Liver (tissue), 3 donors: ENCODE data around the gene CREBBP.

Experiments
- EGR1 ChIP-seq, 2 donors: IDR thresholded peaks; 2 replicates each; pipeline ENCODE4 v1.6.1; 2016 to 2018; ENCODE audit warnings: antibody characterized with exemption in 2 of 2, low read depth in 2 of 2
- NR2F2 ChIP-seq: IDR thresholded peaks from 2 replicates; pipeline ENCODE4 v1.6.1; 2016; ENCODE audit warnings: antibody characterized with exemption
- YY1 ChIP-seq: IDR thresholded peaks from 2 replicates; pipeline ENCODE4 v1.6.1; 2016; ENCODE audit warnings: antibody characterized with exemption, mild to moderate bottlenecking
- TF ChIP-seq, protein P1 (sequence below): fragments of 150-350 bp; IDR thresholded peaks from 2 replicates; pipeline ENCODE4 v1.5.1; 2017; ENCODE audit warnings: improper control_type of control experiment, low read depth, low read length; ENCODE audit not compliant: missing input control
- TF ChIP-seq, protein P2 (sequence below): IDR thresholded peaks from 2 replicates; pipeline ENCODE4 v1.6.1; 2016; ENCODE audit warnings: antibody characterized with exemption
- TF ChIP-seq, protein P3 (sequence below): IDR thresholded peaks from 2 replicates; pipeline ENCODE4 v1.6.1; 2016; ENCODE audit warnings: antibody characterized with exemption, mild to moderate bottlenecking
- donor health status: healthy.
- donor health status: healthy.

DNA sequence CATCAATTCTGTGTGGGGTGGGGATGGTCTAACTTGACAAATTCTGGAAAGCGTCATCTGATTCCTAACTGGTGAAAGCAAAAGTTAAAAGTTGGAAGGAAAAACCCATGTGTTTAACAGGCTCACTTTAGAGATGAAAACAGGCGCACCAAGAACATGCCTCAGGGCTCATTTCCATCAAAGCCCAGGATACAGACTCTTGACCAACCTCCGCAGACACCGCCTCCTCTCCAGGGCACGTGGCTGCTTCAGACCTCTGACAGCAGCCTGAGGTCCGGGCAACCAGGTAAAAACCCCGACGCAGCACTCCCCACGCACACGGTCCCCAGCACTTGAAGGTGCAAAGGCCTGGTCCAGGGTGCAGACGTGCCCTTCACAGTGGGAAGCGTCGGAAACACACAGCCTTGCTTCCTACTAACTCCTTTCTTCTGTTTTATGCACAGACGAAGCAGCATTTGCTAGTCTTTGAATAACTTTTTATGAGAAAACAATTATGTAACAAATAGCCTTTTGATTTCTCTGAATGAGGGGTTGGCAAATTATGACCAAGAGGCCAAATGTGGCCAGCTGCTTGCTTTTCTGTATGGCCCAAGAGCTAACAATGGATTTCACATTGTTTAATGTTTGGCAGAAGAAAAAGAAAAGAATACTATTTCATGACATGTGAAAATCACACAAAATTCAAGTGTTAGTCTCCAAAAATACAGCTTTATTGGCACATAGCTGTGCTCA, 119.0 kb downstream of the CREBBP start:
- TF ChIP-seq, protein P1, sequence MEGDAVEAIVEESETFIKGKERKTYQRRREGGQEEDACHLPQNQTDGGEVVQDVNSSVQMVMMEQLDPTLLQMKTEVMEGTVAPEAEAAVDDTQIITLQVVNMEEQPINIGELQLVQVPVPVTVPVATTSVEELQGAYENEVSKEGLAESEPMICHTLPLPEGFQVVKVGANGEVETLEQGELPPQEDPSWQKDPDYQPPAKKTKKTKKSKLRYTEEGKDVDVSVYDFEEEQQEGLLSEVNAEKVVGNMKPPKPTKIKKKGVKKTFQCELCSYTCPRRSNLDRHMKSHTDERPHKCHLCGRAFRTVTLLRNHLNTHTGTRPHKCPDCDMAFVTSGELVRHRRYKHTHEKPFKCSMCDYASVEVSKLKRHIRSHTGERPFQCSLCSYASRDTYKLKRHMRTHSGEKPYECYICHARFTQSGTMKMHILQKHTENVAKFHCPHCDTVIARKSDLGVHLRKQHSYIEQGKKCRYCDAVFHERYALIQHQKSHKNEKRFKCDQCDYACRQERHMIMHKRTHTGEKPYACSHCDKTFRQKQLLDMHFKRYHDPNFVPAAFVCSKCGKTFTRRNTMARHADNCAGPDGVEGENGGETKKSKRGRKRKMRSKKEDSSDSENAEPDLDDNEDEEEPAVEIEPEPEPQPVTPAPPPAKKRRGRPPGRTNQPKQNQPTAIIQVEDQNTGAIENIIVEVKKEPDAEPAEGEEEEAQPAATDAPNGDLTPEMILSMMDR: no peak
- no peak for TF ChIP-seq YY1
- TF ChIP-seq, protein P2, sequence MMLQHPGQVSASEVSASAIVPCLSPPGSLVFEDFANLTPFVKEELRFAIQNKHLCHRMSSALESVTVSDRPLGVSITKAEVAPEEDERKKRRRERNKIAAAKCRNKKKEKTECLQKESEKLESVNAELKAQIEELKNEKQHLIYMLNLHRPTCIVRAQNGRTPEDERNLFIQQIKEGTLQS: no peak
- TF ChIP-seq, protein P3, sequence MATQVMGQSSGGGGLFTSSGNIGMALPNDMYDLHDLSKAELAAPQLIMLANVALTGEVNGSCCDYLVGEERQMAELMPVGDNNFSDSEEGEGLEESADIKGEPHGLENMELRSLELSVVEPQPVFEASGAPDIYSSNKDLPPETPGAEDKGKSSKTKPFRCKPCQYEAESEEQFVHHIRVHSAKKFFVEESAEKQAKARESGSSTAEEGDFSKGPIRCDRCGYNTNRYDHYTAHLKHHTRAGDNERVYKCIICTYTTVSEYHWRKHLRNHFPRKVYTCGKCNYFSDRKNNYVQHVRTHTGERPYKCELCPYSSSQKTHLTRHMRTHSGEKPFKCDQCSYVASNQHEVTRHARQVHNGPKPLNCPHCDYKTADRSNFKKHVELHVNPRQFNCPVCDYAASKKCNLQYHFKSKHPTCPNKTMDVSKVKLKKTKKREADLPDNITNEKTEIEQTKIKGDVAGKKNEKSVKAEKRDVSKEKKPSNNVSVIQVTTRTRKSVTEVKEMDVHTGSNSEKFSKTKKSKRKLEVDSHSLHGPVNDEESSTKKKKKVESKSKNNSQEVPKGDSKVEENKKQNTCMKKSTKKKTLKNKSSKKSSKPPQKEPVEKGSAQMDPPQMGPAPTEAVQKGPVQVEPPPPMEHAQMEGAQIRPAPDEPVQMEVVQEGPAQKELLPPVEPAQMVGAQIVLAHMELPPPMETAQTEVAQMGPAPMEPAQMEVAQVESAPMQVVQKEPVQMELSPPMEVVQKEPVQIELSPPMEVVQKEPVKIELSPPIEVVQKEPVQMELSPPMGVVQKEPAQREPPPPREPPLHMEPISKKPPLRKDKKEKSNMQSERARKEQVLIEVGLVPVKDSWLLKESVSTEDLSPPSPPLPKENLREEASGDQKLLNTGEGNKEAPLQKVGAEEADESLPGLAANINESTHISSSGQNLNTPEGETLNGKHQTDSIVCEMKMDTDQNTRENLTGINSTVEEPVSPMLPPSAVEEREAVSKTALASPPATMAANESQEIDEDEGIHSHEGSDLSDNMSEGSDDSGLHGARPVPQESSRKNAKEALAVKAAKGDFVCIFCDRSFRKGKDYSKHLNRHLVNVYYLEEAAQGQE: no peak
- no peak for TF ChIP-seq NR2F2
- TF ChIP-seq EGR1 (IDR thresholded peaks at IDR 0.05; ENCODE audit: low read depth in 2 of 2): no peak
